NT2/D1 (cell line): Measurements from ENCODE around the gene AHCYL2.

Source experiments
- SUZ12 ChIP-seq: IDR thresholded peaks from 2 replicates; pipeline ENCODE4 v1.6.1; 2011; ENCODE audit not compliant: insufficient read length, insufficient read depth; ENCODE audit errors: extremely low read depth
- ZNF274 ChIP-seq: IDR thresholded peaks from 2 replicates; pipeline ENCODE4 v1.6.1; 2011; ENCODE audit warnings: mild to moderate bottlenecking, low read depth, low read length

- no peak for TF ChIP-seq ZNF274
- TF ChIP-seq SUZ12: no peak
Measured at GRCh38 chr7:129468087-129468486, 243.3 kb downstream of the AHCYL2 start.
